ENCODE measurements around the gene SLC32A1. TPM values are rescaled to one million over a fixed set of nuclear protein-coding genes. Genes with fewer than 3 reads are reported as not detected.

The SLC32A1 gene
- total RNA-seq, 1 experiment from 2014 or later = not detected

GRCh38 chr20:38769376-38770295, 45.4 kb downstream of the SLC32A1 start:
- CTCF ChIA-PET = no interaction called here
- RAD21 ChIA-PET (ENCODE audit: low non-redundant PET in 1 of 2, low total read pairs in 2 of 2, uncharacterized antibody in 2 of 2, unreplicated experiment in 2 of 2) = no interaction called here
- POLR2A ChIA-PET = no interaction called here
- no peak overlapping the region for H3K9ac ChIP-seq (ENCODE audit: low read length)
- H3K9me3 ChIP-seq (ENCODE audit: control insufficient read depth in 1 of 2, insufficient read depth in 1 of 2, low read depth in 1 of 2, low read length in 2 of 2) = no peaks in the 10 kb centered on the region
- no peak overlapping the region for H3K27ac ChIP-seq (ENCODE audit: low read depth, low read length)
- H3K9me2 ChIP-seq (ENCODE audit: insufficient read depth) = no peaks in the 10 kb centered on the region
- intact Hi-C loops (cut with micrococcal nuclease) = no loop called here
- H3K4me1 ChIP-seq (ENCODE audit: control insufficient read depth in 1 of 2, insufficient read depth in 2 of 2, low read length in 2 of 2) = peaks cover 13 to 14% of the 10 kb centered on the region in 2 experiments
- H3K4me3 ChIP-seq (replicated peaks in 1 of 2; ENCODE audit: low read depth in 1 of 2, low read length in 2 of 2) = no peak overlapping the region
- H3K27me3 ChIP-seq (ENCODE audit: insufficient read depth, low read length) = no peaks in the 10 kb centered on the region
- no peaks in the 10 kb centered on the region for H3K79me2 ChIP-seq (ENCODE audit: insufficient read depth, low read length)
- H3K4me2 ChIP-seq (ENCODE audit: low read length) = no peak overlapping the region
- peaks cover 56 to 60% of the 10 kb centered on the region in 2 experiments for H3K36me3 ChIP-seq (ENCODE audit: control insufficient read depth in 1 of 2, insufficient read depth in 2 of 2, low read length in 2 of 2)
- no peak for ATAC-seq
- H4K20me1 ChIP-seq (ENCODE audit: insufficient read depth) = no peaks in the 10 kb centered on the region
- H2AFZ ChIP-seq (ENCODE audit: low read depth, low read length, poor library complexity, severe bottlenecking) = no peak overlapping the region
- DNase-seq (ENCODE audit: low read depth, low spot score) = no peak
- TF ChIP-seq POLR2AphosphoS5 (IDR thresholded peaks at IDR 0.05; ENCODE audit: low read depth, low read length) (no peak), ATF3 (IDR thresholded peaks at IDR 0.05) (no peak), FOSL1 (IDR thresholded peaks at IDR 0.05; ENCODE audit: low read depth) (no peak), ZFX (IDR thresholded peaks at IDR 0.05) (no peak)
- no TSS peak for BruUV-seq (replicated peaks)

GRCh38 chr20:38770546-38770945, 46.3 kb downstream of the SLC32A1 start:
- ATAC-seq (no peak), DNase-seq (ENCODE audit: low read depth, low spot score) (no peak)
- Histone ChIP-seq H3K36me3 (ENCODE audit: control insufficient read depth in 1 of 2, insufficient read depth in 2 of 2, low read length in 2 of 2) (peaks cover 56 to 60% of the 10 kb centered on the region in 2 experiments), H3K4me3 (replicated peaks in 1 of 2; ENCODE audit: low read depth in 1 of 2, low read length in 2 of 2) (no peak overlapping the region), H2AFZ (ENCODE audit: low read depth, low read length, poor library complexity, severe bottlenecking) (no peak overlapping the region), H3K9ac (ENCODE audit: low read length) (no peak overlapping the region), H4K20me1 (ENCODE audit: insufficient read depth) (no peaks in the 10 kb centered on the region), H3K4me2 (ENCODE audit: low read length) (no peak overlapping the region), H3K4me1 (ENCODE audit: control insufficient read depth in 1 of 2, insufficient read depth in 2 of 2, low read length in 2 of 2) (peaks cover 10 to 11% of the 10 kb centered on the region in 2 experiments), H3K79me2 (ENCODE audit: insufficient read depth, low read length) (no peaks in the 10 kb centered on the region), H3K9me3 (ENCODE audit: control insufficient read depth in 1 of 2, insufficient read depth in 1 of 2, low read depth in 1 of 2, low read length in 2 of 2) (no peaks in the 10 kb centered on the region), H3K27me3 (ENCODE audit: insufficient read depth, low read length) (no peaks in the 10 kb centered on the region), H3K9me2 (ENCODE audit: insufficient read depth) (no peaks in the 10 kb centered on the region), H3K27ac (ENCODE audit: low read depth, low read length) (no peak overlapping the region; the same call in 1 of the 2 replicates)
- no TSS peak for BruUV-seq (replicated peaks)
- ChIA-PET POLR2A (no interaction called here), RAD21 (ENCODE audit: low non-redundant PET in 1 of 2, low total read pairs in 2 of 2, uncharacterized antibody in 2 of 2, unreplicated experiment in 2 of 2) (no interaction called here), CTCF (no interaction called here)
- TF ChIP-seq YY1 (IDR thresholded peaks at IDR 0.05; ENCODE audit: extremely low read depth, insufficient replicate concordance, low read depth, low read length) (no peak), POLR2AphosphoS5 (IDR thresholded peaks at IDR 0.05; ENCODE audit: low read depth, low read length) (no peak), ZNF274 (IDR thresholded peaks at IDR 0.05; ENCODE audit: low read depth, low read length) (no peak), ZBTB33 (IDR thresholded peaks at IDR 0.05; ENCODE audit: extremely low read depth, insufficient replicate concordance, low read length) (no peak), SRF (IDR thresholded peaks at IDR 0.05; ENCODE audit: low read depth) (no peak), POLR2A (IDR thresholded peaks at IDR 0.05; ENCODE audit: borderline replicate concordance, extremely low read depth, insufficient read depth, insufficient read length) (no peak), ZFX (IDR thresholded peaks at IDR 0.05) (no peak), CTCF (IDR thresholded peaks at IDR 0.05 in 2 of 3, conservative IDR thresholded peaks at IDR 0.05 in 1 of 3; ENCODE audit: borderline replicate concordance in 1 of 3, insufficient read depth in 1 of 3, low read depth in 2 of 3, low read length in 2 of 3) (no peak)
- intact Hi-C loops (cut with micrococcal nuclease) = no loop called here
